KOPT-K1 (cell line): ENCODE results near the gene DDX39B.
A peak's percentile ranks its signal among the peaks of the same experiment; 100 is the strongest.

Experiments used
- H3K27ac ChIP-seq: fragments of 200-600 bp; sonication (generic); 2 replicates; pipeline ENCODE4 v1.5.1; 2016; ENCODE audit warnings: antibody characterized with exemption, mild to moderate bottlenecking, low read depth, low read length; ENCODE audit not compliant: poor library complexity, severe bottlenecking
- H3K36me3 ChIP-seq: fragments of 200-600 bp; sonication (generic); 2 replicates; pipeline ENCODE4 v1.5.1; 2017; ENCODE audit warnings: antibody characterized with exemption, mild to moderate bottlenecking, low read length, moderate library complexity; ENCODE audit not compliant: insufficient read depth
- H3K9me3 ChIP-seq: fragments of 200-600 bp; sonication (generic); 2 replicates; pipeline ENCODE4 v1.5.1; 2017; ENCODE audit warnings: antibody characterized with exemption, low read length, mild to moderate bottlenecking; ENCODE audit not compliant: insufficient read depth, poor library complexity, severe bottlenecking

Gene DDX39B

GRCh38 chr6:31579119-31579505 lies 37.3 kb upstream of the DDX39B start:
- Histone ChIP-seq H3K9me3 (no peaks in the 10 kb centered on the region), H3K36me3 (peaks cover 26% of the 10 kb centered on the region; the same call in 1 of the 2 replicates), H3K27ac (no peak overlapping the region)

- Histone ChIP-seq H3K36me3 (peaks cover 26% of the 10 kb centered on the region; the same call in 1 of the 2 replicates), H3K27ac (no peak overlapping the region)
Observed at GRCh38 chr6:31578184-31579118, 36.6 kb upstream of the DDX39B start.

GRCh38 chr6:31577579-31577966 lies 35.8 kb upstream of the DDX39B start:
- peak overlapping the region; percentile 86 for H3K27ac ChIP-seq
- peaks cover 26% of the 10 kb centered on the region; the same call in 1 of the 2 replicates for H3K36me3 ChIP-seq
- H3K9me3 ChIP-seq = no peaks in the 10 kb centered on the region

More at GRCh38 chr6:31578184-31579118, 36.6 kb upstream of the DDX39B start:
- no peaks in the 10 kb centered on the region for H3K9me3 ChIP-seq

GRCh38 chr6:31576897-31577578 lies 35.2 kb upstream of the DDX39B start:
- Histone ChIP-seq H3K27ac (peak overlapping the region; percentile 86), H3K9me3 (no peaks in the 10 kb centered on the region), H3K36me3 (peaks cover 26% of the 10 kb centered on the region; the same call in 1 of the 2 replicates)

GRCh38 chr6:31575952-31576685 lies 34.3 kb upstream of the DDX39B start:
- no peaks in the 10 kb centered on the region for H3K9me3 ChIP-seq
- peaks cover 26% of the 10 kb centered on the region; the same call in 1 of the 2 replicates for H3K36me3 ChIP-seq
- peak overlapping the region; percentile 86 for H3K27ac ChIP-seq

- Histone ChIP-seq H3K27ac (peak within 1 kb of the TSS; percentile 86), H3K9me3 (no peaks in the 10 kb centered on the region), H3K36me3 (peaks cover 26% of the 10 kb centered on the region; the same call in 1 of the 2 replicates)
Observed at GRCh38 chr6:31575335-31575901, 33.6 kb upstream of the DDX39B start, which contains the start of gene TNF. TSS of gene TNF (plus strand) at chr6:31575565. CDS start at chr6:31575742, 177 bp downstream.

GRCh38 chr6:31574106-31575061 lies 32.6 kb upstream of the DDX39B start:
- Histone ChIP-seq H3K9me3 (no peaks in the 10 kb centered on the region), H3K36me3 (peaks cover 26% of the 10 kb centered on the region; the same call in 1 of the 2 replicates), H3K27ac (peak overlapping the region; percentile 86)

- peaks cover 21% of the 10 kb centered on the region; the same call in 1 of the 2 replicates for H3K36me3 ChIP-seq
- H3K27ac ChIP-seq = peak overlapping the region; percentile 94
Observed at GRCh38 chr6:31573239-31574105, 31.7 kb upstream of the DDX39B start.

GRCh38 chr6:31572041-31572911 lies 30.5 kb upstream of the DDX39B start, which contains the start of gene LTA:
TSS of gene LTA (plus strand) at chr6:31572289. CDS start at chr6:31572743, 454 bp downstream.
- H3K27ac ChIP-seq = peak within 1 kb of the TSS; percentile 94
- no peaks in the 10 kb centered on the region for H3K9me3 ChIP-seq
- H3K36me3 ChIP-seq = peaks cover 9% of the 10 kb centered on the region; the same call in 1 of the 2 replicates

More at GRCh38 chr6:31573239-31574105, 31.7 kb upstream of the DDX39B start:
- no peaks in the 10 kb centered on the region for H3K9me3 ChIP-seq

- Histone ChIP-seq H3K9me3 (no peaks in the 10 kb centered on the region), H3K36me3 (no peaks in the 10 kb centered on the region), H3K27ac (peak overlapping the region; percentile 12)
Observed at GRCh38 chr6:31569861-31570536, 28.2 kb upstream of the DDX39B start.

GRCh38 chr6:31568537-31568961 lies 26.7 kb upstream of the DDX39B start:
- H3K9me3 ChIP-seq = no peaks in the 10 kb centered on the region
- H3K27ac ChIP-seq = peak overlapping the region; percentile 50
- H3K36me3 ChIP-seq = no peaks in the 10 kb centered on the region
